Stimulated activated CD8-positive, alpha-beta memory T cell treated with anti-CD3 and anti-CD28 coated beads, Interleukin-12 subunit alpha, Interleukin-12 subunit beta, amount 100 ng/mL, for 24 hours (primary cell): ENCODE measurements around the gene NMS.

ENCODE experiments used
- DNase-seq: peaks from one replicate; pipeline ENCODE4 v3.0.0-alpha.2; 2020; ENCODE audit errors: extremely low read depth

NMS gene

GRCh38 chr2:100485396-100485795, 15.1 kb downstream of the NMS start:
- DNase-seq = no peak

GRCh38 chr2:100494712-100495111, 24.4 kb downstream of the NMS start:
- DNase-seq = no peak

GRCh38 chr2:100502782-100503181, 32.5 kb downstream of the NMS start:
- DNase-seq = no peak

DNA sequence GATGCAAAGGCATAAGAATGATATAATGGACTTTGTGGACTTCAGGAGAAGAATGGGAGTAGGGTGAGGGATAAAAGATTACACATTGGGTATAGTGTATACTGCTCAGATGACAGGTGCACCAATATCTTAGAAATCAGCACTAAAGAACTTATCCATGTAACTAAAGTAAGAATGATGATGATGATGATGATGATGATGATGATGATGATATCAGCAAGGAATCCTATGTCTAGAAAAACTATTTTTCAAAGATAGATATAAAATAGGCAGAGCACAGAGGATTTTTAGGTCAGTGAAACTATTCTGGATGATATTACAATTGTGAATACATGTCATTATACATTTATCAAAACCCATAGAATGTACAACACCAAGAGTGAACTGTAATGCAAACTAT, 34.3 kb downstream of the NMS start:
- no peak for DNase-seq

- no peak for DNase-seq
Measured at GRCh38 chr2:100509066-100509465, 38.8 kb downstream of the NMS start.

- DNase-seq = no peak
Measured at GRCh38 chr2:100513650-100514049, 43.4 kb downstream of the NMS start.

GRCh38 chr2:100517556-100517955, 47.3 kb downstream of the NMS start:
- no peak for DNase-seq

DNA sequence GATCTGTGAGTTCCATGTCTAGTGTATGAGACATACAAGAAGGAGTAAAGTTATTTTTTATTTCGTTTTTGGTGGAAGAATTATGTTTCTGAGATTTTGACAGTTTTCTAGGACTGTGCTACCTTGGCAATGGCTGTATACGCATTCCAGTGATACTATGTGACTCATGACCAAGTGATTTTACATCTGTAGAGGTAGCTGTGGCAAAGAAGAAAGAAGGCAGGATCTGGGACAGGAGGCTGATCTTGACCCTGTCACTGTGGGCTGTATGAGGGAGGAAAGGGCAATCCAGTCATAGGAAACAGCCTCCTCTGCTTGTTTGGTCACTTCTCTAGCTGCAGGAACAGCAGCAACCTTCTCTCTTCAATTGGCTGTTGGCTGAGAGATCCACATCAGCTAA, 48.5 kb downstream of the NMS start:
- DNase-seq = no peak

DNA sequence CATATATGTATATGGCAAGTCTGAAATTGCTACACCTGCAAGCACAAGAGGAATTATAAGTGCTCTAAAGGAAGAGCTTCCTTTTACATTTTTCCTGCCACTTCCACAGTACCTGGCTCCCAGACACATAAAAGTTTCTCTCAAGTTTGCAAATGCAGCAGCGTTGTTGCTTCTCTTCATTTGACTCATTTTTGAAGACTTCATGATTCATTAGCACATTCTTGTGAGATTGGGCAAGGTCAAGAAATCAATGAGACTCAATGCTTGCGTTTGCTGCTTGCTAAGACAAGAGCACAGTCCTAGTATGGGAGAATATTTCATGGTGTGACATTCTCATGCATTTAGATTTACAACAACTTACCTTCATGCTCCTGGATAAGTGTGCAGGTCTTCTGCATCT, 49.9 kb downstream of the NMS start:
- no peak for DNase-seq

DNA sequence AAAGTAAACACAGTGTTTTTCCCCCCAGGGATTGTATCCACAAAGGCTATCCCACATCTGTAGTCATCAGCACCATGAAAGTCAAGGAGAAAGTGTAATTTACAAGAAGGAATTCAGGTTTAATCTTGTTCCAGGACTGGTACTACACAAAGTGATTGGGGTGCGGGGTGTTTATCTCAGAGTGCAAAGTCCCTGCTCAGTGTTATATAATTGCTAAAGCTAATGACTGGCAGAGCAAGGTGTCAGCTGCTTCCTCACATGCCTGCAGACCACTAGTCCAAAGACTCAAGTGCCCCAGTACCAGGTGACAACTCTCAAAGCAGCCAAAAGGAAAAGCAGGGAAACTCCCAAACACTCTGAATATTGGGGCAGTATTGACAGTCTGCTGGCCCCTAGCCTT, 52.1 kb downstream of the NMS start:
- no peak for DNase-seq

GRCh38 chr2:100524331-100524730, 54.0 kb downstream of the NMS start:
- no peak for DNase-seq

DNA sequence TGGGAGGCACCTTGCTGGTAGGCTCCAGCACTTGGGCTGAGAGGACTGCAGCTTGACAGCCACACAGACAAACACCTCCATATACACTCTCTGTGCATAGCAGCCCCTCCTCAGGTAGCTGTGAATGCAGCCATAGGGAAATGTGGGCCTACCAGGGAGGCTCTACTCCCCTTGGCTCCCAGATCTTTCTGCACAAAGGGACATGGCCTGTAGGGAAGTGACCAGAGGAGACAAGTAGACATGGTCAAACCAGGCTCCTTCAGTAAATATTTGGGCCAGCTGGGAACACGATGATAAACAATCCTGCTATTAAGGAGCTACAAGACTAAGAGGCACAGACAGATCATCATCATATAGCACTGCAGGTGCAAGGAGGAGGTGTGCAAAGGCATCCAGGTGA, 56.6 kb downstream of the NMS start:
- DNase-seq = no peak

GRCh38 chr2:100527440-100528015, 57.2 kb downstream of the NMS start:
- no peak for DNase-seq

GRCh38 chr2:100529176-100529575, 58.9 kb downstream of the NMS start:
- DNase-seq = no peak

DNA sequence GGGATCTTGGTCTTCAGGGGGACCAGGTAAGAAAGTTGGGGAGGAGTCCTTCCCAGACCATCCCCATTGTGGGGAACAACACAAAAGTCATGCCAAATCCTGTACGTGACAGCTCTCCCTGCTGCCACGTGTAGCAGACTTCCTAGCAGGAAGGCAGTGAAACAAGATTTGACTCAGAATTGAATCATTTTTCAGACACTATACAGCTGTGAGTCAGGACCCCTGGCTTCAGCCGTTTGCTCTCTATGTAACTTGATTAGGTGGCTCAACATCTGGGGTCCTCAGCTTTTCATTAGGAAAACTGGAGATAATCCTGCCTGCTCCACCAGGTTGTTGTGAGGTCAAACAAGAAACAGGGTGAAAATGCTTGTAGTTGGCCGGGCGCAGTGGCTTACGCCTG, 59.6 kb downstream of the NMS start:
- DNase-seq = no peak
